Measurements from ENCODE around the gene KRTAP10-11.

The KRTAP10-11 gene

GRCh38 chr21:44653123-44653522, 6.9 kb downstream of the KRTAP10-11 start:
- no peak for DNase-seq (ENCODE audit: low spot score)
- no peak for TF ChIP-seq CTCF (IDR thresholded peaks at IDR 0.05; ENCODE audit: borderline replicate concordance, control extremely low read depth, extremely low read depth, insufficient read depth, missing control alignments)
- in situ Hi-C loops (cut with MboI; ENCODE audit: low sequenced_read_pairs, unreplicated experiment) = no loop called here

- in situ Hi-C loops (cut with MboI; ENCODE audit: low sequenced_read_pairs, unreplicated experiment) = no loop called here
- no peak for DNase-seq (ENCODE audit: low spot score)
- TF ChIP-seq CTCF (IDR thresholded peaks at IDR 0.05; ENCODE audit: borderline replicate concordance, control extremely low read depth, extremely low read depth, insufficient read depth, missing control alignments) = no peak
Observed at GRCh38 chr21:44653656-44654575, 7.7 kb downstream of the KRTAP10-11 start.

- TF ChIP-seq CTCF (IDR thresholded peaks at IDR 0.05; ENCODE audit: borderline replicate concordance, control extremely low read depth, extremely low read depth, insufficient read depth, missing control alignments) = no peak
- no peak for DNase-seq (ENCODE audit: low spot score)
- in situ Hi-C loops (cut with MboI; ENCODE audit: low sequenced_read_pairs, unreplicated experiment) = no loop called here
Observed at GRCh38 chr21:44654576-44655175, 8.5 kb downstream of the KRTAP10-11 start, which contains the start of gene KRTAP12-4. Gene KRTAP12-4 (minus strand): TSS chr21:44654659. CDS start chr21:44654614, 45 bp downstream.

- no peak for TF ChIP-seq CTCF (IDR thresholded peaks at IDR 0.05; ENCODE audit: borderline replicate concordance, control extremely low read depth, extremely low read depth, insufficient read depth, missing control alignments)
- in situ Hi-C loops (cut with MboI; ENCODE audit: low sequenced_read_pairs, unreplicated experiment) = no loop called here
Observed at GRCh38 chr21:44656868-44657267, 10.7 kb downstream of the KRTAP10-11 start.

GRCh38 chr21:44657635-44658540, 11.7 kb downstream of the KRTAP10-11 start, which contains the start of gene KRTAP12-3:
Gene KRTAP12-3 (plus strand): TSS chr21:44657932. CDS start chr21:44657980, 48 bp downstream.
- DNase-seq (ENCODE audit: low spot score) = no peak
- no peak for TF ChIP-seq CTCF (IDR thresholded peaks at IDR 0.05; ENCODE audit: borderline replicate concordance, control extremely low read depth, extremely low read depth, insufficient read depth, missing control alignments)
- in situ Hi-C loops (cut with MboI; ENCODE audit: low sequenced_read_pairs, unreplicated experiment) = no loop called here

More at GRCh38 chr21:44656868-44657267, 10.7 kb downstream of the KRTAP10-11 start:
- DNase-seq (ENCODE audit: low spot score) = no peak

GRCh38 chr21:44658541-44658910, 12.3 kb downstream of the KRTAP10-11 start:
- in situ Hi-C loops (cut with MboI; ENCODE audit: low sequenced_read_pairs, unreplicated experiment) = no loop called here
- TF ChIP-seq CTCF (IDR thresholded peaks at IDR 0.05; ENCODE audit: borderline replicate concordance, control extremely low read depth, extremely low read depth, insufficient read depth, missing control alignments) = no peak
- no peak for DNase-seq (ENCODE audit: low spot score)

Measured in GM13976 (cell line).